Activated naive CD4-positive, alpha-beta T cell treated with anti-CD3 and anti-CD28 coated beads for 36 hours (primary cell): Measurements from ENCODE around the gene ANTKMT. TPM values are rescaled to one million over a fixed set of nuclear protein-coding genes. Genes with fewer than 3 reads are reported as not detected.

Experiments
- microRNA-seq: library from miRNA; unstranded; fragments of <30 nt; microRNA quantifications from one replicate; pipeline ENCODE4 v1.2.0, GENCODE V29; 2022; ENCODE audit warnings: borderline microRNAs expressed, borderline replicate concordance
- total RNA-seq, 2 experiments: library from RNA; stranded (reverse); gene quantifications; one replicate each; pipeline ENCODE4 v1.2.3, GENCODE V29; 2021

ANTKMT gene
- total RNA-seq, 2 experiments from 2014 or later, result 21.5 to 24.3 TPM

Small RNA genes within 50 kb of the gene (microRNA-seq; reads per million reads assigned to microRNA genes)
- gene MIR662, result not detected

Other genes with a start within 250 kb of the ANTKMT start
- gene CAPN15, start 193.4 kb upstream of the ANTKMT start, total RNA-seq, result 10 to 100 TPM; 54.4 to 56.9 TPM
- gene PRR35, start 160.8 kb upstream of the ANTKMT start, total RNA-seq, result not detected
- gene NHLRC4, start 154.1 kb upstream of the ANTKMT start, total RNA-seq, result under 1 TPM; 0.60 to 0.67 TPM
- 10 to 100 TPM; 18.6 to 19.2 TPM for gene PIGQ, start 151.2 kb upstream of the ANTKMT start, total RNA-seq
- gene RAB40C, start 131.1 kb upstream of the ANTKMT start, total RNA-seq, result 1 to 10 TPM; 6.3 to 7.3 TPM
- under 1 TPM; 0.10 to 0.25 TPM for gene WFIKKN1, start 90.2 kb upstream of the ANTKMT start, total RNA-seq
- gene METTL26, start 84.8 kb upstream of the ANTKMT start, total RNA-seq, result 100 to 1,000 TPM; 121 to 122 TPM
- 10 to 100 TPM; 31.5 to 35.2 TPM for gene MCRIP2, start 79.3 kb upstream of the ANTKMT start, total RNA-seq
- gene WDR90, start 71.8 kb upstream of the ANTKMT start, total RNA-seq, result 10 to 100 TPM; 65.9 to 66.9 TPM
- gene RHOT2, start 53.0 kb upstream of the ANTKMT start, total RNA-seq, result 10 to 100 TPM; 81.9 to 84.0 TPM
- under 1 TPM; 0.60 to 0.94 TPM for gene RHBDL1, start 45.5 kb upstream of the ANTKMT start, total RNA-seq
- gene STUB1, start 40.7 kb upstream of the ANTKMT start, total RNA-seq, result 10 to 100 TPM; 40.3 to 44.1 TPM
- gene JMJD8, start 36.8 kb upstream of the ANTKMT start, total RNA-seq, result 10 to 100 TPM; 18.2 to 20.5 TPM
- 10 to 100 TPM; 17.4 to 17.7 TPM for gene WDR24, start 30.7 kb upstream of the ANTKMT start, total RNA-seq
- gene FBXL16, start 15.3 kb upstream of the ANTKMT start, total RNA-seq, result 1 to 10 TPM; 3.7 to 5.7 TPM
- gene METRN, start 6.0 kb upstream of the ANTKMT start, total RNA-seq, result 10 to 100 TPM in 1 of 2 experiments, 1 to 10 TPM in 1; 8.2 to 11.0 TPM
- gene CCDC78, start 5.3 kb downstream of the ANTKMT start, total RNA-seq, result 1 to 10 TPM; 1.2 to 1.3 TPM
- 1 to 10 TPM; 6.5 to 7.7 TPM for gene HAGHL, start 6.0 kb downstream of the ANTKMT start, total RNA-seq
- gene CIAO3, start 19.9 kb downstream of the ANTKMT start, total RNA-seq, result 10 to 100 TPM; 32.7 to 34.3 TPM
- not detected for gene MSLN, start 39.6 kb downstream of the ANTKMT start, total RNA-seq
- gene RPUSD1, start 67.2 kb downstream of the ANTKMT start, total RNA-seq, result 1 to 10 TPM; 6.8 to 7.2 TPM
- 100 to 1,000 TPM; 126 to 127 TPM for gene CHTF18, start 67.5 kb downstream of the ANTKMT start, total RNA-seq
- not detected for gene GNG13, start 79.6 kb downstream of the ANTKMT start, total RNA-seq
- 10 to 100 TPM; 11.5 to 12.3 TPM for gene LMF1, start 249.8 kb downstream of the ANTKMT start, total RNA-seq